ENCODE measurements around the gene SLC2A4. TPM values are rescaled to one million over a fixed set of nuclear protein-coding genes. Genes with fewer than 3 reads are reported as not detected.
"Not testable (repeated sequence)": the region's sequence is repeated elsewhere in the genome, so short reads cannot be mapped to it uniquely, and the experiment has no call there.

The SLC2A4 gene
- total RNA-seq, 1 donor: under 0.01 TPM

- no peaks in the 10 kb centered on the region for H3K27me3 ChIP-seq (ENCODE audit: insufficient read depth, low read length)
- peaks cover 20% of the 10 kb centered on the region for H4K20me1 ChIP-seq (ENCODE audit: insufficient read depth, low read length)
- peak; percentile 96 for DNase-seq (ENCODE audit: insufficient read length, low spot score, missing footprints)
- peak within 1 kb of the TSS; percentile 93 for H2AFZ ChIP-seq (ENCODE audit: low read length)
- H3K4me2 ChIP-seq (ENCODE audit: insufficient read depth, low read length): peak within 1 kb of the TSS; percentile 98
- peaks cover 71% of the 10 kb centered on the region for H3K79me2 ChIP-seq (ENCODE audit: insufficient read depth, low read length)
- no peaks in the 10 kb centered on the region for H3K9me3 ChIP-seq (ENCODE audit: low read depth, low read length)
- no peak for TF ChIP-seq CTCF (IDR thresholded peaks at IDR 0.05; ENCODE audit: extremely low read depth, low read depth, low read length)
- peak within 1 kb of the TSS; percentile 84 for H3K27ac ChIP-seq (ENCODE audit: low read depth, low read length)
- peak within 1 kb of the TSS; percentile 86 for H3K4me3 ChIP-seq (ENCODE audit: insufficient read depth, low read length)
- H3K4me1 ChIP-seq (ENCODE audit: insufficient read depth, low read length): peaks cover 31% of the 10 kb centered on the region
- H3K36me3 ChIP-seq (ENCODE audit: insufficient read depth, low read length): peaks cover 47% of the 10 kb centered on the region
Observed at GRCh38 chr17:7241783-7242716, 39.5 kb upstream of the SLC2A4 start, which contains the start of gene GABARAP. GABARAP (minus strand) TSS chr17:7242449; CDS start chr17:7242330, 119 bp downstream.

GRCh38 chr17:7242717-7243452 is 38.6 kb upstream of the SLC2A4 start:
- DNase-seq (ENCODE audit: insufficient read length, low spot score, missing footprints): peak; percentile 97
- TF ChIP-seq CTCF (IDR thresholded peaks at IDR 0.05; ENCODE audit: extremely low read depth, low read depth, low read length): no peak

GRCh38 chr17:7243453-7243729 is 38.1 kb upstream of the SLC2A4 start:
- peaks cover 14% of the 10 kb centered on the region for H4K20me1 ChIP-seq (ENCODE audit: insufficient read depth, low read length)
- no peaks in the 10 kb centered on the region for H3K27me3 ChIP-seq (ENCODE audit: insufficient read depth, low read length)
- peaks cover 26% of the 10 kb centered on the region for H3K4me1 ChIP-seq (ENCODE audit: insufficient read depth, low read length)
- no peaks in the 10 kb centered on the region for H3K9me3 ChIP-seq (ENCODE audit: low read depth, low read length)
- H3K4me3 ChIP-seq (ENCODE audit: insufficient read depth, low read length): peak overlapping the region; percentile 86
- H2AFZ ChIP-seq (ENCODE audit: low read length): peak overlapping the region; percentile 93
- DNase-seq (ENCODE audit: insufficient read length, low spot score, missing footprints): peak; percentile 79
- peaks cover 46% of the 10 kb centered on the region for H3K36me3 ChIP-seq (ENCODE audit: insufficient read depth, low read length)
- peaks cover 75% of the 10 kb centered on the region for H3K79me2 ChIP-seq (ENCODE audit: insufficient read depth, low read length)
- peak overlapping the region; percentile 84 for H3K27ac ChIP-seq (ENCODE audit: low read depth, low read length)
- no peak for TF ChIP-seq CTCF (IDR thresholded peaks at IDR 0.05; ENCODE audit: extremely low read depth, low read depth, low read length)
- peak overlapping the region; percentile 98 for H3K4me2 ChIP-seq (ENCODE audit: insufficient read depth, low read length)

More at GRCh38 chr17:7242717-7243452, 38.6 kb upstream of the SLC2A4 start:
- Histone ChIP-seq H3K36me3 (ENCODE audit: insufficient read depth, low read length) (peaks cover 46% of the 10 kb centered on the region), H2AFZ (ENCODE audit: low read length) (peak overlapping the region; percentile 93), H3K9me3 (ENCODE audit: low read depth, low read length) (no peaks in the 10 kb centered on the region), H3K4me2 (ENCODE audit: insufficient read depth, low read length) (peak overlapping the region; percentile 98), H3K4me1 (ENCODE audit: insufficient read depth, low read length) (peaks cover 26% of the 10 kb centered on the region), H3K4me3 (ENCODE audit: insufficient read depth, low read length) (peak overlapping the region; percentile 86), H3K27me3 (ENCODE audit: insufficient read depth, low read length) (no peaks in the 10 kb centered on the region), H3K79me2 (ENCODE audit: insufficient read depth, low read length) (peaks cover 73% of the 10 kb centered on the region), H4K20me1 (ENCODE audit: insufficient read depth, low read length) (peaks cover 14% of the 10 kb centered on the region), H3K27ac (ENCODE audit: low read depth, low read length) (peak overlapping the region; percentile 84)

- not testable (repeated sequence) for H3K9me3 ChIP-seq (ENCODE audit: low read depth, low read length); H3K27me3 ChIP-seq (ENCODE audit: insufficient read depth, low read length); DNase-seq (ENCODE audit: insufficient read length, low spot score, missing footprints); H3K4me3 ChIP-seq (ENCODE audit: insufficient read depth, low read length); H2AFZ ChIP-seq (ENCODE audit: low read length); H3K27ac ChIP-seq (ENCODE audit: low read depth, low read length)
- Histone ChIP-seq H3K79me2 (ENCODE audit: insufficient read depth, low read length) (peaks cover 75% of the 10 kb centered on the region), H3K36me3 (ENCODE audit: insufficient read depth, low read length) (peaks cover 46% of the 10 kb centered on the region), H3K4me1 (ENCODE audit: insufficient read depth, low read length) (peaks cover 26% of the 10 kb centered on the region), H3K4me2 (ENCODE audit: insufficient read depth, low read length) (peak overlapping the region; percentile 98), H4K20me1 (ENCODE audit: insufficient read depth, low read length) (peaks cover 14% of the 10 kb centered on the region)
Observed at GRCh38 chr17:7243838-7244237, 37.7 kb upstream of the SLC2A4 start.
